Ovary (tissue), 3 donors: ENCODE measurements around the gene LGALS12.

Experiments used
- POLR2A ChIP-seq: fragments of 450-650 bp; IDR thresholded peaks from one replicate; pipeline ENCODE4 v1.6.1; 2017; ENCODE audit warnings: antibody characterized with exemption, mild to moderate bottlenecking, moderate library complexity
- TF ChIP-seq, protein P1 (sequence below), 3 donors: fragments of 450-650 bp in 2 of 3; fragments of 200-600 bp in 1 of 3; IDR thresholded peaks; one replicate each; pipeline versions ENCODE4 v1.5.1 to v1.8.0; 2016 to 2022; ENCODE audit warnings: antibody characterized with exemption in 3 of 3, mild to moderate bottlenecking in 1 of 3
- donor health status: DM: no; HTN: no; CAD: no.

DNA sequence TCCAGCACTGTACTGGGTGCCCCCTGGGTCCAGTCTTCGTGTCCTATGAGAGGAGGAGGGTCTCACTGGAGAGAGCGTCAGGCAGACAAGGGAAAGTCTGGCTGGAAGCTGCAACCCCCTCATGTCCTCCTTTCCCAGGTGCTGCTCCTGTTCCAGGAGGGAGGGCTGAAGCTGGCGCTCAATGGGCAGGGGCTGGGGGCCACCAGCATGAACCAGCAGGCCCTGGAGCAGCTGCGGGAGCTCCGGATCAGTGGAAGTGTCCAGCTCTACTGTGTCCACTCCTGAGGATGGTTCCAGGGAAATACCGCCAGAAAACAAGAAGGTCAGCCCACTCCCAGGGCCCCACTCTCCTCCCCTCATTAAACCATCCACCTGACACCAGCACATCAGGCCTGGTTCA, 10.2 kb downstream of the LGALS12 start:
- TF ChIP-seq, protein P1, sequence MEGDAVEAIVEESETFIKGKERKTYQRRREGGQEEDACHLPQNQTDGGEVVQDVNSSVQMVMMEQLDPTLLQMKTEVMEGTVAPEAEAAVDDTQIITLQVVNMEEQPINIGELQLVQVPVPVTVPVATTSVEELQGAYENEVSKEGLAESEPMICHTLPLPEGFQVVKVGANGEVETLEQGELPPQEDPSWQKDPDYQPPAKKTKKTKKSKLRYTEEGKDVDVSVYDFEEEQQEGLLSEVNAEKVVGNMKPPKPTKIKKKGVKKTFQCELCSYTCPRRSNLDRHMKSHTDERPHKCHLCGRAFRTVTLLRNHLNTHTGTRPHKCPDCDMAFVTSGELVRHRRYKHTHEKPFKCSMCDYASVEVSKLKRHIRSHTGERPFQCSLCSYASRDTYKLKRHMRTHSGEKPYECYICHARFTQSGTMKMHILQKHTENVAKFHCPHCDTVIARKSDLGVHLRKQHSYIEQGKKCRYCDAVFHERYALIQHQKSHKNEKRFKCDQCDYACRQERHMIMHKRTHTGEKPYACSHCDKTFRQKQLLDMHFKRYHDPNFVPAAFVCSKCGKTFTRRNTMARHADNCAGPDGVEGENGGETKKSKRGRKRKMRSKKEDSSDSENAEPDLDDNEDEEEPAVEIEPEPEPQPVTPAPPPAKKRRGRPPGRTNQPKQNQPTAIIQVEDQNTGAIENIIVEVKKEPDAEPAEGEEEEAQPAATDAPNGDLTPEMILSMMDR (IDR thresholded peaks at IDR 0.05), result no peak
- no peak for TF ChIP-seq POLR2A
